Measurements from ENCODE around the gene EIF6.
A peak's percentile ranks its signal among the peaks of the same experiment; 100 is the strongest.
"Not testable (repeated sequence)": the region's sequence is repeated elsewhere in the genome, so short reads cannot be mapped to it uniquely, and the experiment has no call there.

The EIF6 gene

GRCh38 chr20:35277531-35278395, 6.8 kb downstream of the EIF6 start, which contains the start of gene MMP24OS:
MMP24OS (minus strand) TSS chr20:35278122; CDS start chr20:35277929, 193 bp downstream.
- DNase-seq (ENCODE audit: low spot score), result peak; percentile 80

GRCh38 chr20:35277127-35277526, 7.4 kb downstream of the EIF6 start:
- no peak for DNase-seq (ENCODE audit: low spot score)

- no peak for DNase-seq (ENCODE audit: low spot score)
These were observed 8.2 kb downstream of the EIF6 start for GRCh38 chr20:35276408-35276807.

- DNase-seq (ENCODE audit: low spot score), result no peak
These were observed 8.8 kb downstream of the EIF6 start for GRCh38 chr20:35275741-35276251.

- no peak for DNase-seq (ENCODE audit: low spot score)
These were observed 10.1 kb downstream of the EIF6 start for GRCh38 chr20:35274172-35275092.

GRCh38 chr20:35273449-35274171, 11.0 kb downstream of the EIF6 start:
- DNase-seq (ENCODE audit: low spot score), result no peak

GRCh38 chr20:35271904-35272303, 12.7 kb downstream of the EIF6 start:
- no peak for DNase-seq (ENCODE audit: low spot score)

- DNase-seq (ENCODE audit: low spot score), result no peak
These were observed 13.3 kb downstream of the EIF6 start for GRCh38 chr20:35271073-35271882.

- no peak for DNase-seq (ENCODE audit: low spot score)
These were observed 14.3 kb downstream of the EIF6 start for GRCh38 chr20:35270021-35270902.

- peak; percentile 47 for DNase-seq (ENCODE audit: low spot score)
These were observed 15.4 kb downstream of the EIF6 start for GRCh38 chr20:35269055-35269781.

- no peak for DNase-seq (ENCODE audit: low spot score)
These were observed 17.5 kb downstream of the EIF6 start for GRCh38 chr20:35267092-35267491.

GRCh38 chr20:35264755-35265154, 19.8 kb downstream of the EIF6 start:
- DNase-seq (ENCODE audit: low spot score), result peak; percentile 14

GRCh38 chr20:35263532-35264341, 20.8 kb downstream of the EIF6 start:
- DNase-seq (ENCODE audit: low spot score), result peak; percentile 53

- peak; percentile 61 for DNase-seq (ENCODE audit: low spot score)
These were observed 21.6 kb downstream of the EIF6 start for GRCh38 chr20:35262731-35263531.

- DNase-seq (ENCODE audit: low spot score), result not testable (repeated sequence)
These were observed 22.3 kb downstream of the EIF6 start for GRCh38 chr20:35262321-35262720.

GRCh38 chr20:35260426-35260825, 24.1 kb downstream of the EIF6 start:
- no peak for DNase-seq (ENCODE audit: low spot score)

- DNase-seq (ENCODE audit: low spot score), result no peak
These were observed 27.2 kb downstream of the EIF6 start for GRCh38 chr20:35257175-35257909.

Data from LoVo (cell line).